Activated effector memory CD4-positive, alpha-beta T cell treated with anti-CD3 and anti-CD28 coated beads, Interleukin-2, amount 50 U/mL, for 16 hours (primary cell): ENCODE results near the gene GPX5.
"Not testable (repeated sequence)": the region's sequence is repeated elsewhere in the genome, so short reads cannot be mapped to it uniquely, and the experiment has no call there.

Source experiments
- DNase-seq: peaks from one replicate; pipeline ENCODE4 v3.0.0-alpha.2; 2020

The GPX5 gene, protein sequence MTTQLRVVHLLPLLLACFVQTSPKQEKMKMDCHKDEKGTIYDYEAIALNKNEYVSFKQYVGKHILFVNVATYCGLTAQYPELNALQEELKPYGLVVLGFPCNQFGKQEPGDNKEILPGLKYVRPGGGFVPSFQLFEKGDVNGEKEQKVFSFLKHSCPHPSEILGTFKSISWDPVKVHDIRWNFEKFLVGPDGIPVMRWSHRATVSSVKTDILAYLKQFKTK

DNA sequence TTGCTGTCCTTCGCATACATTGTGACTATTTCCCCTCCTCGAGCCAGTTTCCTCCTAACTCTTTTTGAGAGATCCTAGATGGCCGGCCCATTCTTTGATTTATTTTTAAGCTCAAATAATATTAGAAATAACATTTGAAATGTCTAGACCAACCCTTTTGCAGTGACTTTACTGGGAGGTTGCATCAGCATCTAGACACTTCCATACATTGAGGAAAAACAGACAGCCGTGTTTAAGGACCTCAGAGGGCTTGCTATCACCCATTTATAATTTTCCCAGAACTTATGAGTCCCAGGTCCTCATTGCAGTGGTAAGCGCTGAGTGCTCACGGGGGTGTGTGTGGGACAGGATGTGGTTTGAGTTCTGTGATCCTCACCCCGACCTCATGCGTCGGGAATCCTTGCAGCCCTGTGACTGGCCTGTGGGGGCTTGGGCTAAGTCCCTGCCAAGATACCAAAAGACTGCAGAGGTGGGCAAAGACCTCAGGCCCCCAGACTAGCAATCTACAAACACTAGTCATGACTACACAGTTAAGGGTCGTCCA lies at the start of gene GPX5:
Gene GPX5 (plus strand): TSS at position 386 of the 544 bp plus-strand sequence. CDS start 133 bp downstream, at position 519.
- DNase-seq = no peak

DNA sequence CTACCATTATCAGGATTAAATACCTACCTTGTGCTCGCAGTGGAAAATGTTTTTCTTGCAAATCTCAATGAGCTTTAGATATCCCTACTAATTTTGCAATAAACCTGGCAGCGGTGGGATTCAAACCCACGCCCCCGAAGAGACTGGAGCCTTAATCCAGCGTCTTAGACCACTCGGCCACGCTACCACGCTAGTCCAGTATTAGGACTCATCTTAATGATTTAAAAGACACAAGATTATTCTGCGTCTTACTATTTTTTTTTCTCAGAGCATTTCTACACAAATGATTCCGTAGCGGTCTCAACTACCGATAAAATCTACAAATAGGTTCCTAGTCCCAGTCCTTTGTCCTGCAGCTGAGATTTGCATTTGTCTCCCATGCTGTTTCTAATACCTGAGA lies 47.2 kb upstream of the GPX5 start:
- no peak for DNase-seq

DNA sequence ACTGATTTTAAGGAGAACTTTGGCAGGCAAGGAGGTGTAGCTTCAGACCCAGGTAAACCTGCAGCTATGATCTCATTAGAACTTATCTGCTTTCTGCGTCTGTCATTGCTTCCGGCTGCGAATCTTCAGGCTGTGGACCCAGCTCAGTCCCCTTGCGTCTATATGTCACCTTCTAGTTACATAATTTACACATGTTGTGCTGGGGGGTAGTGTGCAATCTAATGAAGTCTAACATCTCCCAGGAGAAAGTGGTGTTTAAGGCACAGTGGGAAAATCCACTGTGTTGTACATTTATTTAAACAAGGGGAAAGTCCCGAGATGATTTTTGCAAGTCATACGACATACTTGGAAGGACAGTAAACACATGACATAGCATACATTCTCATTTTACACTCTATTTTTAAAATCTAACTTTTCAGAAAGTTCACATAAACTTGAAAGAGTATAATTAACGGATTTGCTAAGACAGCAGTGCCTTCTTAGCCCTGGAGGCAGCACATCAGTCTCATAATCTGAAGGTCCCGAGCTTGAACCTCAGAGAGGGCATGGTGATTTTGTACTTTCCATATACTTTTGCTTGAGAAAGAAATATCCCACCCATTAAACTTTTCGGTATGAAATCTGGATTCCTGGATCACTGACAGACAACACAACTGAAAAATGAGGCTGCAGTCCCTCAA lies 45.3 kb upstream of the GPX5 start:
- DNase-seq = no peak

DNA sequence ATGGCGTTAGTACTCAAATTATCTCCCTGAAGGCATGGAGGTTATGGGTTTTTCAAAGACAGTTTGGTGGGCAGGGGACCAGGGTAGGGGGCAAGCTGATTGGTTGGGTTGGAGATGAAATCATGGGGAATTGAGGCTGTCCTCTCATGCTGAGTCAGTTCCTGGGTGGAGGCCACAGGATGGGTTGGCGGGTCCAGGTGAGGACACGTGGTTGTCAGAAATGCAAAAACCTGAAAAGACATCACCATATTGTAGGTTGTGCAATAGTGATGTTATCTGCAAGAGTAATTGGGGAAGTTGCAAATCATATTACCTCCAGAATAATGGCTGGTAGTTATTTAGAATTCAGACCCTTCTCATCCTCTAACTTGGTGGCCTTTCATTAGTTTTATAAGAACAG lies 40.2 kb upstream of the GPX5 start:
- DNase-seq = no peak

DNA sequence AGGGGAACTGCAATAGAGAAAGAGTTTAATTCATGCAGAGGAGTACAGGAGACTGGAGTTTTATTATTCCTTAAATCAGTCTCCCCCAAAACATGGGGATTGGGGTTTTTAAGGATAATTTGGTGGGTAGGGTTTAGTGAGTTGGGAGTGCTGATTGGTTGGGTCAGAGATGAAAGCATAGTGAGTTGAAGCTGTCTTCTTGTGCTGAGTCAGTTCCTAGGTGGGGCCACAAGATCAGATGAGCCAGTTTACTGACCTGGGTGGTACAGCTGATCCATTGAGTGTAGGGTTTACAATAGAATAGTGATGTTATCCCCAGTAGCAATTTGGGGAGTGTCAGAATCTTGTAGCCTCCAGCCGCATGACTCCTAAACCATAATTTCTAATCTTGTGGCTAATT lies 39.1 kb upstream of the GPX5 start:
- no peak for DNase-seq

DNA sequence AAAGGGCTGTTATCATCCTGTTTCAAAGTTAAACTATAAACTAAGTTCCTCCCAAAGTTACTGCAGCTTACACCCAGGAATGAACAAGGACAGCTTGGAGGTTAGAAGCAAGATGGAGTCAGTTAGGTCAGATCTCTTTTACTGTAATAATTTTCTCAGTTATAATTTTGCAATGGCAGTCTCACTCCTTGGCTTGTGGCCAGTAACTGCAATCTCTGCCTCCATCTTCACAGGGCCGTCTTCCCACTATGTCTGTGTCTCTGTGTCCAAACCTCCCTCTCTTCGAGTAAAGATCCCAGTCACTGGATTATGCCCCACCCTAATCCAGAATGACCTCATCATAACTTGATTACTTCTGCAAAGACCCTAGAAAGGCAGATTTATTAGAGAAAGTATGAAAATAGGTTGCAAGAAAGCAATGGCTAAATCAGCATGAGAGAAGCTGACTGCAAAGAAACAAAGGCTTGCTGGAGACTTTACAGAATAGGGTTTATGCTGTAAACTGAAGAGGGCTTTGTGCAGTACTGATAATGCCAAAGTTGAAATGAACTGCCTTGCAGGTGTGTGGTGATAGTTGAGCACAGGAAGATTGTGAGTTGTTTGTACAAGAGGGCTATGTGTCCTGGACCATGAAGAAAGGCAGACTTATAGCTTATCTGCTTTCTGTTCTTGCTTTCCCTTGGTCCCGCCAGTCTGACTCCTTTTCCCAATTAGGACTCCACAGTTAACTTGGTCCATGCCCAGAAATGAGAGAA lies 38.5 kb upstream of the GPX5 start:
- no peak for DNase-seq

DNA sequence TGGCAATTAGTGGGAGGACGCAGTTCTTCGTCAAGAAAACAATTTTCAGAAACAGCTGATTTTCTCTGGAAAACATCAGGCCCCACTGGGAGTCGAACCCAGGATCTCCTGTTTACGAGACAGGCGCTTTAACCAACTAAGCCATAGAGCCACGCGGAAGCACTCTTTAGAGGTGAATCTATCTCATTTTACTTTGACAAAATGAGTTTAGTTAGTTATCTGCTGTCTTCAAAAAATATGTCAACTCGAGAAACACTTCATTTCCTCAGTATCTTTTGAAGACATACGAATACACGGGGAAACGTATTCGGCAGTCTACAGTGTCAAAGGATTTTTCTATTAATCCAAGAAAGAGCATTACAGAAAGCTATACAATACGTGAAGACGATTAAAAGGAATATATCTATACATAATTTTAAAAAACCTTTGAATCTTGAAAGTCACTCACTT lies 36.7 kb upstream of the GPX5 start:
- DNase-seq = no peak

DNA sequence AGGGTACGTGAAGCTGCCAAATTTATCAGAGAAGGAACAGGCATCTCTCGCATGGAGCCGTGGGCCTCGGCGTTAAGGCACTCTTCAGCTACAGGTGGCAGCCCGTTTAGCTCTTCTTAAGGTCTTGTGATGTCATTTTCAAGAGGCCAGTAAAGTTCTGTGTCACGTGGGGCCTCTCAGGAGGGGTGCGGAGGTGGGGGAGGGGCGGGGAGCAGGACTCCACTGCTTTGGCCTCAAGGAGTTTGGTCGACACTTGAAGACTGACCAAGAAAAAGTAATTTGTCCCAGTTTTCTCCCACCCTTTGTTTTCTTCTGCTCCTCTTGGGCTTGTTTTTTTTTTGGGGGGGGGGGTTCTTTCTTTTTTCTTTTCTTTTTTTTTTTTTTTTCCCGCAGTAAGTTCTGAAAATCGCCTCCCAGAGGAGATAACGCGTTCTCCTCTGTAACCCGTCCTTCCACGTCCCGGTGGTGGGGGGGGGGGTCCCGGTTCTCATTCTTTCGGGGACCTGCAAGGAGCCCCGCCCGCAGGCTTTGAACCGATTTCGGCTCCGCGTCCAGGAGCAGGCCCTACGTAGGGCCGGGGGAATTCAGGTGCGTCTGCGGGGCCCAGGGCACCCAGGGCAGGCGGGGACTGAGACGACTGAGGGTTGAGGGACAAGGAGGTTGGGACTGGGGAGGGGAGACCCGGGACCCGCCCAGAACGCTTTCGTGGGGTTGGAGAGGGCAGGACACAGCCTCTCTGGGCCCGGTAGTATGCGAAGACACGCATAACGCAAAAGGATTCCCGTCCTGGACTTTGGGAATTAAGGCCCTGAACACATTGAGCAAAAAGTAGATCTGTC lies 36.1 kb upstream of the GPX5 start:
- peak; percentile 65 for DNase-seq

DNA sequence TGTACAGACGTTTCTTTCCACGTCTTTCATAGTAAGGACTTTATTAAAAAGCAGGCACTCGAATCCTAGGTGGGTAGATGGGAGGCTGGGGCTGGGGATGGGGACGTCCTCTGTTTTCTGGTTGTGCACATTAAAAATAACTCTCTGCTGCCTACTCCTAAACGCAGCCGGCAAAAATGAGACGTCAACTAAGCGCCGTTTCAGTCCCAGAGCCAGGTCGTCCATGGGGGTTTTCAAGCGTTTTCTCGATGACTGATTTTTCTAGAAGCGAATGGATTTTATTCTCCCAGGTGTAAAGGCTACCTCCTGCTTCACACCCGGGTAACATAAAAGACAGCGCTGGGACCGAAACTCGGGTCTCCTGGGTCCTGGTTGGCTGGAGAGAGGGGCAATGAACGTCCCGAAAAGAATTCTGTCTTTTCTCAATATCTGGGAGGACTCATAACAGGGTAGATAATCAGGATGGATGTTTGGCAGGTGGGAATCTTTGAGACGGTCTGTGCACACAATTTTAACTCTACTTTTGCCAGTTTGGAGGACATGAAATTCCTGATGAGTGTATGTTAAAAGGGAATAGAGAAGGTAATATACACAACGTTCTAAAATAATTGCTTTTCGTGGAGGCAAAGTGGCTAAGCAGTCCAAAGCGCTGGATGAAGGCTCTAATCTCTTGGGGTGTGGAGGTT lies 35.3 kb upstream of the GPX5 start:
- no peak for DNase-seq

DNA sequence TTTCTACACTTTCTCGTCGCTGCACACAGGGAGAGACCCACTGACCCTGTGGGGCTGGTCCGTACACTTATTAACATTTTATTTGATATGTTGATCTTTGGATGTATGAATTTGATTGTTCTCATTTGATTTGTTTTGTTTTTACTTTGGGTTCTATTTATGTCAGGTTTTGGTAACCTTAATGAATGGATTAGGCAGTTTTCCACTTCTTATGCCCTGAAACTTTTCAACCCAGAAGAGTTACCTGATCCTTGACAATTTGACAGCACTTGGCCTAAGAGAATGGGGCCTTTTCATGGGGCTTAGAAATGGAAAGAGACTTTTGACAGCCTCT lies 33.7 kb upstream of the GPX5 start:
- DNase-seq = no peak

DNA sequence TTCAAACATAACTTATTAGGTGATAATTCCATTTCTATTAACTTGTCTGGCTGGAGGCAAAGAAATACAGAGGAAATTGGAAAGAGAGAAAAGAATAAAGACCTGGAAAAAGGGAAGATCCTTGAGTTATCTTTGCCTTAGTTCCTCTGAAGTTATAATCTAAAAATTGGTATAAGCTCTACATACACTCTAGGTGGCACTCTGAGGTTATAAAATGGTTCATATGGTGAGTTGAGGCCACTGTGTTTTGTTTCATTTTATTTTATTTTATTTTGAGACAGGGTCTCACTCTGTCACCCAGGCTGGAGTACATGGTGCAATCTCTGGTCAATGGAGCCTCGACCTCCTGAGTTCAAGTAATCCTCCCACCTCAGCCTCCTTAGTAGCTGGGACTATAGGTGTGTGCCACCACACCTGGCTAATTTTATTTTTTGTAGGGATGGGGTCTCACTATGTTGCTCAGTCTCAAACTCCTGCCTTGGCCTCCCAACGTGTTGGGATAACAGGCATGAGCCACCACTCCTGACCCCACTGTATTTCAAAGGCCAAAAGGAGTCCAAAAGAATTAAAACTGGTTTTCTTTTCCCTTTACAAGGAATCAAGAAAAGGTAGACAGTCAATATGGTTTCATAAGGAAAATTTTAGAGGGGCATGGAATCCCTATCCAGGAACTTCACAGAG lies 29.4 kb upstream of the GPX5 start:
- no peak for DNase-seq

DNA sequence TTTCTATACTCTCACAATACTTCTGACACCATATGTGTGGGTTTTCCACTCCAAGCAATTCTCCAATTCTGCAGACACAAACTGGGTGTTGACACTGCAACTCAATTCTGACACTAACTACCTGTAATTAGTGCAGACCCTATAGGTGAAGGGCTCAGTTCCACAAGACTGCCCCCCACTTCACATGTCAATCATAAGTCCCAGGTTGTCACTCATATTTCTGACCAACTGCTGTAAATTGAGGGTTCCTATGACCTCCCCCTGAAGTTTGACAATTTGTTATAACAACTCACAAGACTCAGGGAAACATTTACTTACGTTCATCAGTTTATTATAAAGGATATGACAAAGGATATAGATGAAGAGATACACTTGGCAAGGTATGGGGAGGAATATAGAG lies 28.4 kb upstream of the GPX5 start:
- DNase-seq = no peak

DNA sequence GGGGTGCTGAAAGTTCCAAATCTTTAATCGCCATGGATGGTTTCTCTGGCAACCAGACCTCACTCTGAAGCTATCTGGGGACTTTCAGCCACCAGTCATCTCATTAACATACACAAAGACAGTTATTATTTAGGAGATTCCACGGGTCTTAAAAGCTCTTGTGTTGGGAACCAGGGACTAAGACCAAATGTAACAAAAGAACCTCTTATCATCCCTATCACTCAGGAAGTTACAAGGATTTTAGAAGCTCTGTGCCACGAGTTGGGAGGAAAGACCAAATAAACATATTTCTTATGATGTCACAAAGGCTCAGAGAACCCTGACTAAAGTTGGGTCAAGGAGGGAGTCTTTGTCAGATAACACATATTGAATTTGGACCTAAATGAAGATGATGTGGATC lies 27.8 kb upstream of the GPX5 start:
- no peak for DNase-seq

DNA sequence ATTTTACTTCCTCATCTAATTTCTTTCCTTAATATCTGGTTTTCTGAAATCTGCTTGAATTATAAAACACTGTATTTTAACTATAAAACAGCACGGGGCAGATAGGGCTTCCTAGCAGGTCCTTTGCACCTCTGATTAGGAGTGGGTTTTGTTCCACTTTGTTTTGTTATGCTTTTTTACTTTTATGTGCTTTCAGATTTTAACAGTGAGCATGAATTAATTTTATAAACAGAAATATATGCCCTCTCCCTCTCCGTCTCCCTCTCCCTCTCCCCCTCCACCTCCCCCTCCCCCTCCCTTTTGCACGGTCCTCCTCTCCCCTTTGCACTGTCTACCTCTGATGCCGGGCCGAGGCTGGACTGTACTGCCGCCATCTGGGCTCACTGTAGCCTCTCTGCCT lies 24.4 kb upstream of the GPX5 start:
- DNase-seq = no peak

DNA sequence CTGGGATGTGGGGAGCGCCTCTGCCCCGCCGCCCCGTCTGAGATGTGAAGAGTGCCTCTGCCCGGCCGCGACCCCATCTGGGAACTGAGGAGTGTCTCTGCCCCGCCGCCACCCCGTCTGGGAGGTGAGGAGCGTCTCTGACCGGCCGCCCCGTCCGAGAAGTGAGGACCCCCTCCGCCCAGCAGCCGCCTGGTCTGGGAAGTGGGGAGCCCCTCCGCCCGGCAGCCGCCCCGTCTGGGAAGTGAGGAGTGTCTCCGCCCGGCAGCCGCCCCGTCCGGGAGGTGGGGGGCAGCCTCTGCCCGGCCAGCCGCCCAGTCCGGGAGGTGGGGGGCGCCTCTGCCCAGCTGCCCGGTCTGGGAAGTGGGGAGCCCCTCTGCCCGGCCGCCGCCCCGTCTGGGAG lies 23.5 kb upstream of the GPX5 start:
- DNase-seq = not testable (repeated sequence)

DNA sequence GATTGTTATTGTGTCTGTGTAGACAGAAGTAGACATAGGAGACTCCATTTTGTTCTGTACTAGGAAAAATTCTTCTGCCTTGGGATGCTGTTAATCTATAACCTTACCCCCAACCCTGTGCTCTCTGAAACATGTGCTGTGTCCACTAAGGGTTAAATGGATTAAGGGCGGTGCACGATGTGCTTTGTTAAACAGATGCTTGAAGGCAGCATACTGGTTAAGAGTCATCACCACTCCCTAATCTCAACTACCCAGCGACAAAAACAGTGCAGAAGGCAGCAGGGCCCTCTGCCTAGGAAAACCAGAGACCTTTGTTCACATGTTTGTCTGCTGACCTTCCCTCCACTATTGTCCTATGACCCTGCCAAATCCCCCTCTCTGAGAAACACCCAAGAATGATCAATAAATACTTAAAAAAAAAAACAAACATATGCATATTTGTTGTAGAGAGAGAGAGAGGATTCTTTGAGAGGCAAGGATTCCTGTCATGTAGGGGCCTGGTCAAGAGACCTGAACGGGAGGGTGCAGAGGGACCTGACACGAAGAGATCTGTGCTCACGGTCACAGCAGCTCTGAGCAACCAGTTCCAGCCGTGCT lies 22.9 kb upstream of the GPX5 start:
- DNase-seq = not testable (repeated sequence)

DNA sequence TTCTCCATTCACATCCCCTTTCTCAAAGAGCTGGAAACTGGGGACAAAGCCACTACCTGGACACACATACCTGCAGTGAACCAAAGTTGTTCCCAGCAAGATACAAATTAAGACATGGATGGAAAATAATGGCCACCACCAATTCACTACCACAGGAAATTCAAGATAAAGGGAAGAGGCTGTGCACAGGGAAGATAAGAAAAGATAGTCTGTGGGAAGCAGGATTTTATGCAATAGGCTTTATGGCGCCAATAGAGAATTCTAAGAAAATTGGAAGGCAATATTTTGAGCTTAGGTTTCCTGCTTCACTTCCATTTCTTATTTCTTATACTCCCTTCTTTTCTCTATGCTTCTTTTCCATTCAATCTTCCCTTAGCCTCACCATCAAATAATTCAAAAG lies 19.9 kb upstream of the GPX5 start:
- no peak for DNase-seq

DNA sequence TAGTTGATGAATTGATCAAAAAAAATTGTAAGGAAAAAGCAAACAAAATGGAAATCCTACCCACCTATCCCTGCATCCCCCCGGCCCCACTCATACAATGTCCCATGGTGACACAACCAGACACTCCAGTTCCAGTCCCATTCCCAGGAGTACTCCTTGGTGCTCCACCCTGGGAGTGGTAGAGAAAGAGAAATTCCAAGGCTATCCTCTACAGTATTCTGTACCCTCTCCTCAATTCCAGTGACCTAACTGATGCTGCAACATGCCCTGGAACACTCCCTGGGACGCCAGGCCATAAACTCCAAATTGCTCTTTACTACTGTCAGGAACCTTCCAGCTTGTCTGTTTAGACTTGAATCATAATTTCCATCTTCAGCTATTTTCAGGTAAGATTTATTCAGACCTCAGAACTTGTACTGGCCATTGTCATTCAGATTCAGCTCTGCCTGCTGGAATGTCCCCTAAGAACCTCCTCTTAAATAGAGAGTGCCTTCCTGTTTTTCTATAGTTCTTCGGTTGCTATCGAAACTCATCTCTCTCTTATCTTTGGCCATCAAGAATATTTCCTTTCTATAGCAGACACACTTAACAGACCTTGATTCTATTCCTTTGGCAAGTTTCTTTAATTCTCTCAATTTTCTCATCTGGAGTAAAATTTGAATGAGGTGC lies 18.7 kb upstream of the GPX5 start:
- DNase-seq = no peak

DNA sequence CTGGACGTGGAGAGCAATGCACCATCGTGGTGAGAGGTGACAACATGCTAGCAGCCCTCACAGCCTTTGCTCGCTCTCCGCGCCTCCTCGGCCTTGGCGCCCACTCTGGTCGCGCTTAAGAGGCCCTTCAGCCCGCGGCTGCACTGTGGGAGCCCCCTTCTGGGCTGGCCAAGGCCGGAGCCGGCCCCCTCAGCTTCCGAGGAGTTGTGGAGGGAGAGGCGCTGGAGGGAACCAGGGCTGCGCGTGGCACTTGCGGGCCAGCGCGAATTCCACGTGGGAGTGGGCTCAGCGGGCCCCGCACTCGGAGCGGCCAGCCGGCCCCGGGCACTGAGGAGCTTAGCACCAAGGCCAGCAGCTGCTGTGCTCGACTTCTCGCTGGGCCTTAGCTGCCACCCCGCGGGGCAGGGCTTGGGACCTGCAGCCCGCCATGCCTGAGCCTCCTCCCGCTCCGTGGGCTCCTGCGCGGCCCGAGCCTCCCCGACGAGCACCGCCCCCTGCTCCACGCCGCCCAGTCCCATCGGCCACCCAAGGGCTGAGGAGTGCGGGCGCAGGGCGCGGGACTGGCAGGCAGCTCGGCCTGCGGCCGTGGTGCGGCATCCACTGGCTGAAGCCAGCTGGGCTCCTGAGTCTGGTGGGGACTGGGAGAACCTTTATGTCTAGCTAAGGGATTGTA lies 13.9 kb upstream of the GPX5 start:
- DNase-seq = no peak

DNA sequence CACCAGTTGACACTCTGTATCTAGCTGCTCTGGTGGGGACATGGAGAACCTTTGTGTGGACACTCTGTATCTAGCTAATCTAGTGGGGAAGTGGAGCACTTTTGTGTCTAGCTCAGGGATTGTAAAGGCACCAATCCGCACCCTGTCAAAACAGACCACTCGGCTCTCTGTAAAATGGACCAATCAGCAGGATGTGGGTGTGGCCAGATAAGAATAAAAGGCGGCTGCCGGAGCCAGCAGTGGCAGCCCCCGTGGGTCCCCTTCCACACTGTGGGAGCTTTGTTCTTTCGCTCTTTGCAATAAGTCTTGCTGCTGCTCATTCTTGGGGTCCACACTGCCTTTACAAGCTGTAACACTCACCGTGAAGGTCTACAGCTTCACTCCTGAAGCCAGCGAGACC lies 13.3 kb upstream of the GPX5 start:
- not testable (repeated sequence) for DNase-seq
